ENCODE measurements around the gene RAB13. TPM values are rescaled to one million over a fixed set of nuclear protein-coding genes. Genes with fewer than 3 reads are reported as not detected.

The RAB13 gene
- total RNA-seq, 1 donor, result 36.7 TPM

GRCh38 chr1:153934746-153935145 is 51.4 kb downstream of the RAB13 start:
- DNase-seq (ENCODE audit: low read depth), result no peak
- H3K4me3 ChIP-seq (ENCODE audit: low read depth, low read length), result no peak overlapping the region
- no peak for TF ChIP-seq CTCF (IDR thresholded peaks at IDR 0.05; ENCODE audit: insufficient read depth, low read depth, low read length)

- no peak for DNase-seq (ENCODE audit: low read depth)
- no peak for TF ChIP-seq CTCF (IDR thresholded peaks at IDR 0.05; ENCODE audit: insufficient read depth, low read depth, low read length)
These were observed 52.2 kb downstream of the RAB13 start for GRCh38 chr1:153933955-153934354.

GRCh38 chr1:153933430-153933829 is 52.7 kb downstream of the RAB13 start:
- no peak for DNase-seq (ENCODE audit: low read depth)
- H3K4me3 ChIP-seq (ENCODE audit: low read depth, low read length), result no peak overlapping the region
- no peak for TF ChIP-seq CTCF (IDR thresholded peaks at IDR 0.05; ENCODE audit: insufficient read depth, low read depth, low read length)

More at GRCh38 chr1:153933955-153934354, 52.2 kb downstream of the RAB13 start:
- H3K4me3 ChIP-seq (ENCODE audit: low read depth, low read length), result no peak overlapping the region

- DNase-seq (ENCODE audit: low read depth), result no peak
- no peak overlapping the region for H3K4me3 ChIP-seq (ENCODE audit: low read depth, low read length)
- no peak for TF ChIP-seq CTCF (IDR thresholded peaks at IDR 0.05; ENCODE audit: insufficient read depth, low read depth, low read length)
These were observed 53.7 kb downstream of the RAB13 start for GRCh38 chr1:153932156-153933131.

Small RNAs within 50 kb of the gene (small RNA-seq; reads per million reads assigned to genes)
- gene MIR6737, result not detected

Other genes with a start within 250 kb of the RAB13 start
- 6.9 and 14.8 TPM in 2 replicates for gene SLC27A3, start 210.9 kb downstream of the RAB13 start, total RNA-seq
- gene GATAD2B, start 63.4 kb downstream of the RAB13 start, total RNA-seq, result 6.8 and 8.6 TPM in 2 replicates
- gene DENND4B, start 39.6 kb downstream of the RAB13 start, total RNA-seq, result 27.6 and 29.0 TPM in 2 replicates
- gene CRTC2, start 27.7 kb downstream of the RAB13 start, total RNA-seq, result 4.5 and 6.0 TPM in 2 replicates
- 127 and 153 TPM in 2 replicates for gene SLC39A1, start 22.8 kb downstream of the RAB13 start, total RNA-seq
- 3.9 TPM in 2 replicates for gene CREB3L4, start 18.4 kb downstream of the RAB13 start, total RNA-seq
- 128 and 135 TPM in 2 replicates for gene JTB, start 8.7 kb downstream of the RAB13 start, total RNA-seq
- 1,538 and 2,013 TPM in 2 replicates for gene RPS27, start 4.4 kb upstream of the RAB13 start, total RNA-seq
- gene NUP210L, start 168.7 kb upstream of the RAB13 start, total RNA-seq, result under 0.01 TPM in 1 of 2 replicates, not detected in the other
- 333 and 503 TPM in 2 replicates for gene TPM3, start 205.8 kb upstream of the RAB13 start, total RNA-seq
- not detected in 2 replicates for gene CFAP141, start 220.0 kb upstream of the RAB13 start, total RNA-seq
- 79.6 and 126 TPM in 2 replicates for gene UBAP2L, start 234.6 kb upstream of the RAB13 start, total RNA-seq

Measured in fibroblast of villous mesenchyme (primary cell).